HepG2 (cell line): ENCODE results near the gene UTP3. TPM values are rescaled to one million over a fixed set of nuclear protein-coding genes. Genes with fewer than 3 reads are reported as not detected.

Experiments used
- EZH2 ChIP-seq: conservative IDR thresholded peaks from 2 replicates; pipeline ENCODE4 v1.6.1; 2012; ENCODE audit warnings: mild to moderate bottlenecking, low read depth, low read length, moderate library complexity
- GLI4 ChIP-seq: sonication (generic); formaldehyde crosslinking; IDR thresholded peaks from 2 replicates; pipeline ENCODE4 v1.5.1; 2020; ENCODE audit warnings: missing genetic modification reagents, mild to moderate bottlenecking, moderate library complexity, borderline replicate concordance
- HOMEZ ChIP-seq: IDR thresholded peaks from 2 replicates; pipeline ENCODE4 v1.6.1; 2016; ENCODE audit warnings: low read depth
- JARID2 ChIP-seq: sonication (generic); formaldehyde crosslinking; IDR thresholded peaks from 2 replicates; pipeline ENCODE4 v1.8.1; 2023; ENCODE audit warnings: missing genetic modification reagents, inconsistent platforms; ENCODE audit not compliant: insufficient replicate concordance
- MIER3 ChIP-seq: IDR thresholded peaks from 2 replicates; pipeline ENCODE4 v1.6.1; 2016; ENCODE audit warnings: missing compliant biosample characterization, borderline replicate concordance
- NFE2 ChIP-seq: sonication (generic); formaldehyde crosslinking; IDR thresholded peaks from 2 replicates; pipeline ENCODE4 v1.4.0; 2020; ENCODE audit warnings: missing genetic modification reagents
- STAT5B ChIP-seq: sonication (generic); formaldehyde crosslinking; IDR thresholded peaks from 2 replicates; pipeline ENCODE4 v1.4.0; 2020; ENCODE audit warnings: missing genetic modification reagents
- TCF7L2 ChIP-seq: IDR thresholded peaks from 2 replicates; pipeline ENCODE4 v1.6.1; 2011; ENCODE audit warnings: mild to moderate bottlenecking, low read depth, low read length, moderate library complexity
- U2AF1 ChIP-seq: fragments of 200-400 bp; formaldehyde crosslinking; optimal IDR thresholded peaks from 2 replicates; pipeline ENCODE3; 2017; ENCODE audit warnings: mild to moderate bottlenecking, low read depth, low read length
- ZC3H13 ChIP-seq: sonication (generic); formaldehyde crosslinking; IDR thresholded peaks from 2 replicates; pipeline ENCODE4 v1.8.1; 2023; ENCODE audit warnings: mild to moderate bottlenecking, missing genetic modification reagents, moderate library complexity
- ZKSCAN5 ChIP-seq: sonication (generic); formaldehyde crosslinking; IDR thresholded peaks from 2 replicates; pipeline ENCODE4 v1.5.1; 2020; ENCODE audit warnings: mild to moderate bottlenecking, missing genetic modification reagents
- ZMYM3 ChIP-seq: sonication (generic); formaldehyde crosslinking; IDR thresholded peaks from 2 replicates; pipeline ENCODE4 v1.5.1; 2020; ENCODE audit warnings: mild to moderate bottlenecking, missing genetic modification reagents
- ZNF138 ChIP-seq: sonication (generic); formaldehyde crosslinking; IDR thresholded peaks from 2 replicates; pipeline ENCODE4 v1.5.0; 2020; ENCODE audit warnings: mild to moderate bottlenecking, low read depth, missing genetic modification reagents
- ZNF318 ChIP-seq: sonication (generic); formaldehyde crosslinking; IDR thresholded peaks from 2 replicates; pipeline ENCODE4 v1.4.0; 2020; ENCODE audit warnings: mild to moderate bottlenecking, missing genetic modification reagents
- ZNF337 ChIP-seq: sonication (generic); formaldehyde crosslinking; IDR thresholded peaks from 2 replicates; pipeline ENCODE4 v1.5.1; 2020; ENCODE audit warnings: missing genetic modification reagents, low read depth, mild to moderate bottlenecking, borderline replicate concordance
- ZNF781 ChIP-seq: sonication (generic); formaldehyde crosslinking; IDR thresholded peaks from 2 replicates; pipeline ENCODE4 v1.5.1; 2020; ENCODE audit warnings: borderline replicate concordance, mild to moderate bottlenecking, missing genetic modification reagents; ENCODE audit errors: not compliant biosample characterization
- polyA plus RNA-seq, 8 experiments: library from polyadenylated mRNA; depleted of rRNA in 3 of 8; stranded (reverse) in 7 of 8; unstranded in 1 of 8; fragments of >200 nt; fragmentation: Illumina TruSeq in 4 of 8; extraction: Trizol in 4 of 8; gene quantifications; 2 replicates each; pipeline versions ENCODE4 v1.2.1 to v1.2.3, GENCODE V29; 2011 to 2016; ENCODE audit warnings: low read depth in 4 of 8, missing spikeins in 1 of 8, mixed read lengths in 1 of 8; ENCODE audit not compliant: insufficient read depth in 1 of 8
- total RNA-seq, 5 experiments: library from RNA; depleted of rRNA; stranded (reverse); fragments of >200 nt; fragmentation: Illumina TruSeq; extraction: Trizol; gene quantifications; 2 replicates each; pipeline ENCODE4 v1.2.3, GENCODE V29; 2016; ENCODE audit warnings: low read depth in 1 of 5

UTP3 gene
- total and polyA plus RNA-seq, 2 of the 13 experiments (the other 11 are each of a cell fraction or from before 2014, with no cell fraction given) = 6.9 to 19.5 TPM

- 0 out of 2 replicates have a peak, but pooled peaks have one; percentile 53 for TF ChIP-seq ZNF318
- TF ChIP-seq ZC3H13 (CRISPR knock-in tag) = 0 out of 2 replicates have a peak, but pooled peaks have one; percentile 38
- TF ChIP-seq ZKSCAN5 (CRISPR knock-in tag) = no peak
- TF ChIP-seq STAT5B (CRISPR knock-in tag) = no peak
- no peak for TF ChIP-seq ZNF138 (CRISPR knock-in tag)
- no peak for TF ChIP-seq NFE2 (CRISPR knock-in tag)
- TF ChIP-seq HOMEZ (CRISPR knock-in tag) = no peak
- TF ChIP-seq JARID2 (CRISPR knock-in tag) = no peak
- TF ChIP-seq ZNF337 (CRISPR knock-in tag) = no peak
- TF ChIP-seq TCF7L2 = no peak
- no peak for TF ChIP-seq ZNF781 (CRISPR knock-in tag)
- TF ChIP-seq MIER3 = no peak
- TF ChIP-seq U2AF1 = no peak
- no peak for TF ChIP-seq EZH2
- peak; percentile 71; the same call in 1 of the 2 replicates for TF ChIP-seq ZMYM3
- TF ChIP-seq GLI4 (CRISPR knock-in tag) = no peak
Observed at GRCh38 chr4:70704215-70704930, 16.0 kb downstream of the UTP3 start (continued).
